OCI-LY3 (cell line): Measurements from ENCODE around the gene CHID1.

ENCODE experiments used
- CTCF ChIP-seq: fragments of 200-600, 300-600 bp; sonication (generic); IDR thresholded peaks from 2 replicates; pipeline ENCODE4 v1.5.1; 2014; ENCODE audit warnings: antibody characterized with exemption, low read length, low read depth
- EZH2phosphoT487 ChIP-seq: fragments of 200-600 bp; shearing (Covaris generic); IDR thresholded peaks from 2 replicates; pipeline ENCODE4 v1.6.1; 2018; ENCODE audit warnings: antibody characterized with exemption, mixed run types, low read depth

- no peak for TF ChIP-seq EZH2phosphoT487
- TF ChIP-seq CTCF: no peak
These were observed 40.5 kb downstream of the CHID1 start for GRCh38 chr11:870127-870413.
